IMR-90 (cell line): ENCODE measurements around the gene PCDHA5. TPM values are rescaled to one million over a fixed set of nuclear protein-coding genes. Genes with fewer than 3 reads are reported as not detected.
A peak's percentile ranks its signal among the peaks of the same experiment; 100 is the strongest.
"Not testable (repeated sequence)": the region's sequence is repeated elsewhere in the genome, so short reads cannot be mapped to it uniquely, and the experiment has no call there.

Experiments used
- ATAC-seq: fragments of 200-7000 bp; cut with Tn5 transposase; 2 replicates; pipeline ENCODE4 v1.9.1; 2020; ENCODE audit warnings: low read depth, mild to moderate bottlenecking, moderate library complexity
- BruUV-seq: library from RNA; stranded (reverse); fragments of 400-500 nt; replicated peaks from 2 replicates; lab custom pipeline; 2021; lab: Mats Ljungman, UMichigan
- CTCF ChIA-PET: fragments of 300-600 bp; formaldehyde crosslinking; extraction: SDS; loops from one replicate; lab custom pipeline; 2021; ENCODE audit warnings: antibody characterized with exemption; lab: Yijun Ruan, JAX
- POLR2A ChIA-PET: fragments of 300-600 bp; sonication (Branson Sonifier 250); formaldehyde crosslinking; loops from one replicate; lab custom pipeline; 2022; ENCODE audit warnings: antibody characterized with exemption; ENCODE audit not compliant: unreplicated experiment; lab: Charles Lee
- DNase-seq: peaks from one replicate; pipeline ENCODE4 v3.0.0; 2013
- H2AFZ ChIP-seq: replicated peaks from 2 replicates; pipeline ENCODE3; 2013; ENCODE audit warnings: low read length, mild to moderate bottlenecking; ENCODE audit not compliant: poor library complexity
- H2AK5ac ChIP-seq: 2 replicates; pipeline ENCODE4 v1.6.1; 2013; ENCODE audit warnings: low read depth, low read length, inconsistent platforms
- H2AK9ac ChIP-seq: replicated peaks from 2 replicates; pipeline ENCODE3; 2013; ENCODE audit warnings: mild to moderate bottlenecking, low read depth, low read length, moderate library complexity; ENCODE audit not compliant: poor library complexity
- H2BK120ac ChIP-seq: 2 replicates; pipeline ENCODE4 v1.6.1; 2013; ENCODE audit warnings: low read depth, low read length, inconsistent platforms
- H2BK15ac ChIP-seq: 3 replicates; pipeline ENCODE4 v1.6.1; 2013; ENCODE audit warnings: low read depth, low read length, inconsistent platforms
- H2BK20ac ChIP-seq: 2 replicates; pipeline ENCODE4 v1.6.1; 2013; ENCODE audit warnings: low read depth, mild to moderate bottlenecking, inconsistent platforms, low read length, moderate library complexity
- H2BK5ac ChIP-seq: 2 replicates; pipeline ENCODE4 v1.6.1; 2013; ENCODE audit warnings: mild to moderate bottlenecking, low read depth, low read length, inconsistent platforms; ENCODE audit not compliant: poor library complexity, severe bottlenecking
- H3K14ac ChIP-seq: replicated peaks from 2 replicates; pipeline ENCODE4 v1.6.1; 2013; ENCODE audit warnings: low read depth, low read length, inconsistent platforms
- H3K18ac ChIP-seq: 2 replicates; pipeline ENCODE4 v1.6.1; 2013; ENCODE audit warnings: low read depth, low read length, control low read depth
- H3K23ac ChIP-seq: 2 replicates; pipeline ENCODE4 v1.6.1; 2013; ENCODE audit warnings: low read depth, low read length, inconsistent platforms
- H3K27ac ChIP-seq: 2 replicates; pipeline ENCODE4 v1.5.1; 2013; ENCODE audit warnings: mild to moderate bottlenecking, control low read depth, low read length; ENCODE audit not compliant: insufficient read depth
- H3K27me3 ChIP-seq: 2 replicates; pipeline ENCODE4 v1.6.1; 2013; ENCODE audit warnings: low read length; ENCODE audit not compliant: control insufficient read depth, insufficient read depth
- H3K36me3 ChIP-seq: 2 replicates; pipeline ENCODE4 v1.6.1; 2013; ENCODE audit warnings: low read length, mixed read lengths; ENCODE audit not compliant: control insufficient read depth, insufficient read depth
- H3K4ac ChIP-seq: 2 replicates; pipeline ENCODE4 v1.6.1; 2013; ENCODE audit warnings: low read depth, low read length, inconsistent platforms
- H3K4me1 ChIP-seq: 2 replicates; pipeline ENCODE4 v1.6.1; 2013; ENCODE audit warnings: low read length, mixed read lengths; ENCODE audit not compliant: control insufficient read depth, insufficient read depth
- H3K4me2 ChIP-seq: 2 replicates; pipeline ENCODE4 v1.6.1; 2013; ENCODE audit warnings: low read depth, mild to moderate bottlenecking, control low read depth, low read length, moderate library complexity
- H3K4me3 ChIP-seq: 2 replicates; pipeline ENCODE4 v1.5.1; 2013; ENCODE audit warnings: low read depth, mild to moderate bottlenecking, control low read depth, low read length, moderate library complexity; ENCODE audit not compliant: insufficient read depth
- H3K56ac ChIP-seq: 2 replicates; pipeline ENCODE4 v1.6.1; 2013; ENCODE audit warnings: low read length, inconsistent platforms; ENCODE audit not compliant: insufficient read depth; ENCODE audit errors: extremely low read depth
- H3K79me1 ChIP-seq, 2 experiments: 2 replicates each; pipeline ENCODE4 v1.6.1; 2013; ENCODE audit warnings: low read length in 2 of 2, inconsistent platforms in 1 of 2, low read depth in 1 of 2
- H3K9ac ChIP-seq: 2 replicates; pipeline ENCODE4 v1.6.1; 2013; ENCODE audit warnings: low read depth, low read length, control low read depth
- H3K9me1 ChIP-seq: 2 replicates; pipeline ENCODE4 v1.6.1; 2013; ENCODE audit warnings: low read length, inconsistent platforms; ENCODE audit not compliant: insufficient read depth
- H3K9me3 ChIP-seq: 2 replicates; pipeline ENCODE4 v1.6.1; 2013; ENCODE audit warnings: low read length; ENCODE audit not compliant: control insufficient read depth, insufficient read depth
- H4K20me1 ChIP-seq: 2 replicates; pipeline ENCODE4 v1.6.1; 2013; ENCODE audit warnings: low read length, inconsistent platforms; ENCODE audit not compliant: insufficient read depth
- H4K5ac ChIP-seq: 2 replicates; pipeline ENCODE4 v1.6.1; 2013; ENCODE audit warnings: mild to moderate bottlenecking, low read depth, low read length, control low read depth
- H4K8ac ChIP-seq, 2 experiments: 2 replicates each; pipeline ENCODE4 v1.6.1; 2013; ENCODE audit warnings: low read depth in 2 of 2, low read length in 2 of 2, control low read depth in 1 of 2, inconsistent platforms in 1 of 2
- H4K91ac ChIP-seq: 2 replicates; pipeline ENCODE4 v1.6.1; 2013; ENCODE audit warnings: low read depth, low read length, inconsistent platforms; ENCODE audit not compliant: insufficient read depth
- POLR2A ChIP-seq: IDR thresholded peaks from 2 replicates; pipeline ENCODE4 v1.6.1; 2012; ENCODE audit warnings: mild to moderate bottlenecking, low read depth, low read length
- WGBS, 2 experiments: methylation state at CpG; one replicate each; pipeline versions ENCODE4 v1.1.5 to v1.1.7; 2013; ENCODE audit warnings: missing lambda C conversion rate in 2 of 2; ENCODE audit not compliant: insufficient read length in 1 of 2; ENCODE audit errors: extremely low coverage in 2 of 2; 5-methylcytosine and 5-hydroxymethylcytosine counted together
- dilution Hi-C: fragments of 300-500 bp; cut with HindIII; formaldehyde crosslinking; loops from one replicate; pipeline ENCODE4 v1.14.3; 2018; ENCODE audit warnings: low sequenced_read_pairs; ENCODE audit not compliant: unreplicated experiment
- in situ Hi-C: fragments of 300-500 bp; cut with MboI; formaldehyde crosslinking; loops from 3 replicates; pipeline ENCODE4 v1.14.3; 2019; ENCODE audit warnings: low sequenced_read_pairs, inconsistent platforms, mixed read lengths
- intact Hi-C: fragments of 100-400 bp; cut with micrococcal nuclease; formaldehyde crosslinking; loops from 2 replicates; pipeline ENCODE4 v1.10.0; 2022
- polyA plus RNA-seq, 3 experiments: library from polyadenylated mRNA; depleted of rRNA; stranded (reverse); fragments of >200 nt; gene quantifications; 2 replicates each; pipeline ENCODE4 v1.2.3, GENCODE V29; 2012; ENCODE audit warnings: low replicate concordance in 1 of 3
- total RNA-seq: library from RNA; depleted of rRNA; stranded (reverse); fragments of >200 nt; gene quantifications from 2 replicates; pipeline ENCODE4 v1.2.3, GENCODE V29; 2012
- TF ChIP-seq, protein P1 (sequence below): conservative IDR thresholded peaks from 2 replicates; pipeline ENCODE4 v1.5.1; 2012; ENCODE audit warnings: mild to moderate bottlenecking, low read depth, low read length, improper control_type of control experiment

The PCDHA5 gene
- total and polyA plus RNA-seq, 2 of the 4 experiments (the other 2 are of a cell fraction): not detected

- Histone ChIP-seq H3K4me3 (0 out of 2 replicates have a peak within 1 kb of the TSS, but pooled peaks have one; percentile 7), H2AK9ac (no peak within 1 kb of the TSS), H3K27ac (no peak within 1 kb of the TSS), H3K4me2 (no peak within 1 kb of the TSS), H3K4ac (no peak within 1 kb of the TSS), H2BK120ac (no peak within 1 kb of the TSS), H3K9ac (no peak within 1 kb of the TSS), H3K23ac (no peak within 1 kb of the TSS), H3K4me1 (no peaks in the 10 kb centered on the region), H4K91ac (no peak within 1 kb of the TSS), H2AFZ (peak within 1 kb of the TSS; percentile 49), H3K9me1 (no peaks in the 10 kb centered on the region), H2BK5ac (no peak within 1 kb of the TSS), H4K20me1 (no peaks in the 10 kb centered on the region), H2BK20ac (no peak within 1 kb of the TSS), H2BK15ac (no peak within 1 kb of the TSS), H3K14ac (no peak within 1 kb of the TSS), H4K8ac (no peak within 1 kb of the TSS), H4K5ac (no peak within 1 kb of the TSS), H3K79me1 (no peaks in the 10 kb centered on the region), H3K36me3 (no peaks in the 10 kb centered on the region), H3K56ac (no peak within 1 kb of the TSS), H3K27me3 (no peaks in the 10 kb centered on the region), H2AK5ac (no peak within 1 kb of the TSS), H3K9me3 (peaks cover 22% of the 10 kb centered on the region), H3K18ac (no peak within 1 kb of the TSS)
- DNase-seq: peak; percentile 2
- in situ Hi-C loops (no loop called here), intact Hi-C loops (no loop called here), dilution Hi-C loops (no loop called here)
- no CpG with 5 or more reads among the region's 8 CpGs for WGBS, 2 experiments
- no TSS peak for BruUV-seq
- ChIA-PET CTCF (no interaction called here), POLR2A (no interaction called here)
- TF ChIP-seq, protein P1, sequence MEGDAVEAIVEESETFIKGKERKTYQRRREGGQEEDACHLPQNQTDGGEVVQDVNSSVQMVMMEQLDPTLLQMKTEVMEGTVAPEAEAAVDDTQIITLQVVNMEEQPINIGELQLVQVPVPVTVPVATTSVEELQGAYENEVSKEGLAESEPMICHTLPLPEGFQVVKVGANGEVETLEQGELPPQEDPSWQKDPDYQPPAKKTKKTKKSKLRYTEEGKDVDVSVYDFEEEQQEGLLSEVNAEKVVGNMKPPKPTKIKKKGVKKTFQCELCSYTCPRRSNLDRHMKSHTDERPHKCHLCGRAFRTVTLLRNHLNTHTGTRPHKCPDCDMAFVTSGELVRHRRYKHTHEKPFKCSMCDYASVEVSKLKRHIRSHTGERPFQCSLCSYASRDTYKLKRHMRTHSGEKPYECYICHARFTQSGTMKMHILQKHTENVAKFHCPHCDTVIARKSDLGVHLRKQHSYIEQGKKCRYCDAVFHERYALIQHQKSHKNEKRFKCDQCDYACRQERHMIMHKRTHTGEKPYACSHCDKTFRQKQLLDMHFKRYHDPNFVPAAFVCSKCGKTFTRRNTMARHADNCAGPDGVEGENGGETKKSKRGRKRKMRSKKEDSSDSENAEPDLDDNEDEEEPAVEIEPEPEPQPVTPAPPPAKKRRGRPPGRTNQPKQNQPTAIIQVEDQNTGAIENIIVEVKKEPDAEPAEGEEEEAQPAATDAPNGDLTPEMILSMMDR: peak; percentile 15; the same call in 1 of the 2 replicates
- TF ChIP-seq POLR2A: no peak
- no peak for ATAC-seq
Observed at GRCh38 chr5:140833993-140834392, 12.6 kb downstream of the PCDHA5 start, which contains the start of gene PCDHA7. TSS of gene PCDHA7 (plus strand) at chr5:140834269. CDS start at chr5:140834384, 115 bp downstream.

- H4K20me1 ChIP-seq, H2BK5ac ChIP-seq, H3K36me3 ChIP-seq, POLR2A ChIA-PET, H4K91ac ChIP-seq, in situ Hi-C loops, H3K4me2 ChIP-seq, H3K79me1 ChIP-seq, H4K8ac ChIP-seq, H3K27me3 ChIP-seq, BruUV-seq, H2BK120ac ChIP-seq, H2BK15ac ChIP-seq, ATAC-seq, H3K14ac ChIP-seq, H3K4me1 ChIP-seq, H3K56ac ChIP-seq, H3K23ac ChIP-seq, H2AK9ac ChIP-seq, H3K27ac ChIP-seq, H2BK20ac ChIP-seq, CTCF ChIA-PET, H3K18ac ChIP-seq, dilution Hi-C loops, H3K9ac ChIP-seq, H4K5ac ChIP-seq, H3K4ac ChIP-seq, intact Hi-C loops, H2AK5ac ChIP-seq, DNase-seq, H3K9me1 ChIP-seq: not testable (repeated sequence)
- Histone ChIP-seq H3K4me3 (0 out of 2 replicates have a peak overlapping the region, but pooled peaks have one; percentile 7), H2AFZ (peak overlapping the region; percentile 49), H3K9me3 (peaks cover 21% of the 10 kb centered on the region)
- WGBS, 2 experiments: 40% methylated on average over 2 of the region's 38 CpGs; no CpG with 5 or more reads in 1 of the 2 experiments
Observed at GRCh38 chr5:140834439-140835008, 13.1 kb downstream of the PCDHA5 start.
